WTC11 (cell line): ENCODE results near the gene FAM163A.

Source experiments
- CREM ChIP-seq: sonication (generic); formaldehyde crosslinking; IDR thresholded peaks from 2 replicates; pipeline ENCODE4 v1.8.1; 2022; ENCODE audit warnings: mild to moderate bottlenecking, missing genetic modification reagents, moderate library complexity
- ELF4 ChIP-seq: sonication (generic); formaldehyde crosslinking; IDR thresholded peaks from 2 replicates; pipeline ENCODE4 v1.8.1; 2022; ENCODE audit warnings: low read depth, mild to moderate bottlenecking, moderate library complexity, missing genetic modification reagents
- NR1H2 ChIP-seq: sonication (generic); formaldehyde crosslinking; IDR thresholded peaks from 2 replicates; pipeline ENCODE4 v1.9.0; 2021; ENCODE audit warnings: mild to moderate bottlenecking, moderate library complexity, missing genetic modification reagents
- RELA ChIP-seq: sonication (generic); formaldehyde crosslinking; IDR thresholded peaks from 2 replicates; pipeline ENCODE4 v1.8.1; 2022; ENCODE audit warnings: missing genetic modification reagents, mild to moderate bottlenecking, borderline replicate concordance
- SP1 ChIP-seq: sonication (generic); formaldehyde crosslinking; conservative IDR thresholded peaks from 2 replicates; pipeline ENCODE4 v1.8.1; 2022; ENCODE audit warnings: missing genetic modification reagents
- ZBTB21 ChIP-seq: sonication (generic); formaldehyde crosslinking; IDR thresholded peaks from 2 replicates; pipeline ENCODE4 v1.8.1; 2023; ENCODE audit warnings: mild to moderate bottlenecking, missing genetic modification reagents, borderline replicate concordance
- ZNF232 ChIP-seq: sonication (generic); formaldehyde crosslinking; IDR thresholded peaks from 2 replicates; pipeline ENCODE4 v1.8.0; 2022; ENCODE audit warnings: mild to moderate bottlenecking, missing genetic modification reagents
- TF ChIP-seq, protein P1 (sequence below): sonication (generic); formaldehyde crosslinking; IDR thresholded peaks from 2 replicates; pipeline ENCODE4 v1.8.0; 2023; ENCODE audit warnings: missing genetic modification reagents, mild to moderate bottlenecking, borderline replicate concordance
- TF ChIP-seq, protein P2 (sequence below): fragments of 200-600 bp; IDR thresholded peaks from 2 replicates; pipeline ENCODE4 v1.8.0; 2022; ENCODE audit warnings: antibody characterized with exemption
- TF ChIP-seq, protein P3 (sequence below): sonication (generic); formaldehyde crosslinking; IDR thresholded peaks from 2 replicates; pipeline ENCODE4 v1.8.1; 2023; ENCODE audit warnings: mild to moderate bottlenecking, missing genetic modification reagents
- TF ChIP-seq, protein P4 (sequence below): sonication (generic); formaldehyde crosslinking; IDR thresholded peaks from 2 replicates; pipeline ENCODE4 v1.8.0; 2022; ENCODE audit warnings: mild to moderate bottlenecking, missing genetic modification reagents
- TF ChIP-seq, protein P5 (sequence below): sonication (generic); formaldehyde crosslinking; IDR thresholded peaks from 2 replicates; pipeline ENCODE4 v1.8.1; 2023; ENCODE audit warnings: mild to moderate bottlenecking, missing genetic modification reagents, moderate library complexity
- TF ChIP-seq, protein P6 (sequence below): sonication (generic); formaldehyde crosslinking; conservative IDR thresholded peaks from 2 replicates; pipeline ENCODE4 v1.8.1; 2022; ENCODE audit warnings: mild to moderate bottlenecking, missing genetic modification reagents

DNA sequence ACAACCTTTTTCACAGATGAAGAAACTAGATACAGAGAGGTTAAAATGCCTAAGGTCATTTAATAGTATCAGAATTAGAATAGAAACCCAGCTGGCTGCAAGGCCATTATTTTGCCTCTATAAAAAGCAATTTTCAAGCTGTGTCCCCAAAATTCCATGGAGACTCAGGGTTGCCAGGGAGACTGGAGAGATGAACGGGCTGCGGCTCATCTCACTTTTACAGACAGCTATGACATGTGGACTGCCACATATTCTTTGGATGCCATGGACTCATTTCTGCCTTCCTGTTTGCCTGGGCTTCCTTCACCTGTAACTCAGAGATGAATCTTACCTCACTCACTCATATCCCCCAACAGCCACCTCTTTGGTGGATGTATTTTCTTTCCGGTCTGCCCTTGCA is 117.6 kb downstream of the FAM163A start:
- TF ChIP-seq, protein P1, sequence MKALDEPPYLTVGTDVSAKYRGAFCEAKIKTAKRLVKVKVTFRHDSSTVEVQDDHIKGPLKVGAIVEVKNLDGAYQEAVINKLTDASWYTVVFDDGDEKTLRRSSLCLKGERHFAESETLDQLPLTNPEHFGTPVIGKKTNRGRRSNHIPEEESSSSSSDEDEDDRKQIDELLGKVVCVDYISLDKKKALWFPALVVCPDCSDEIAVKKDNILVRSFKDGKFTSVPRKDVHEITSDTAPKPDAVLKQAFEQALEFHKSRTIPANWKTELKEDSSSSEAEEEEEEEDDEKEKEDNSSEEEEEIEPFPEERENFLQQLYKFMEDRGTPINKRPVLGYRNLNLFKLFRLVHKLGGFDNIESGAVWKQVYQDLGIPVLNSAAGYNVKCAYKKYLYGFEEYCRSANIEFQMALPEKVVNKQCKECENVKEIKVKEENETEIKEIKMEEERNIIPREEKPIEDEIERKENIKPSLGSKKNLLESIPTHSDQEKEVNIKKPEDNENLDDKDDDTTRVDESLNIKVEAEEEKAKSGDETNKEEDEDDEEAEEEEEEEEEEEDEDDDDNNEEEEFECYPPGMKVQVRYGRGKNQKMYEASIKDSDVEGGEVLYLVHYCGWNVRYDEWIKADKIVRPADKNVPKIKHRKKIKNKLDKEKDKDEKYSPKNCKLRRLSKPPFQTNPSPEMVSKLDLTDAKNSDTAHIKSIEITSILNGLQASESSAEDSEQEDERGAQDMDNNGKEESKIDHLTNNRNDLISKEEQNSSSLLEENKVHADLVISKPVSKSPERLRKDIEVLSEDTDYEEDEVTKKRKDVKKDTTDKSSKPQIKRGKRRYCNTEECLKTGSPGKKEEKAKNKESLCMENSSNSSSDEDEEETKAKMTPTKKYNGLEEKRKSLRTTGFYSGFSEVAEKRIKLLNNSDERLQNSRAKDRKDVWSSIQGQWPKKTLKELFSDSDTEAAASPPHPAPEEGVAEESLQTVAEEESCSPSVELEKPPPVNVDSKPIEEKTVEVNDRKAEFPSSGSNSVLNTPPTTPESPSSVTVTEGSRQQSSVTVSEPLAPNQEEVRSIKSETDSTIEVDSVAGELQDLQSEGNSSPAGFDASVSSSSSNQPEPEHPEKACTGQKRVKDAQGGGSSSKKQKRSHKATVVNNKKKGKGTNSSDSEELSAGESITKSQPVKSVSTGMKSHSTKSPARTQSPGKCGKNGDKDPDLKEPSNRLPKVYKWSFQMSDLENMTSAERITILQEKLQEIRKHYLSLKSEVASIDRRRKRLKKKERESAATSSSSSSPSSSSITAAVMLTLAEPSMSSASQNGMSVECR (CRISPR knock-in tag) = no peak
- TF ChIP-seq RELA (CRISPR knock-in tag) (no peak), ZNF232 (no peak), ELF4 (no peak), CREM (CRISPR knock-in tag) (no peak), SP1 (CRISPR knock-in tag) (no peak), NR1H2 (CRISPR knock-in tag) (no peak), ZBTB21 (no peak)
- TF ChIP-seq, protein P2, sequence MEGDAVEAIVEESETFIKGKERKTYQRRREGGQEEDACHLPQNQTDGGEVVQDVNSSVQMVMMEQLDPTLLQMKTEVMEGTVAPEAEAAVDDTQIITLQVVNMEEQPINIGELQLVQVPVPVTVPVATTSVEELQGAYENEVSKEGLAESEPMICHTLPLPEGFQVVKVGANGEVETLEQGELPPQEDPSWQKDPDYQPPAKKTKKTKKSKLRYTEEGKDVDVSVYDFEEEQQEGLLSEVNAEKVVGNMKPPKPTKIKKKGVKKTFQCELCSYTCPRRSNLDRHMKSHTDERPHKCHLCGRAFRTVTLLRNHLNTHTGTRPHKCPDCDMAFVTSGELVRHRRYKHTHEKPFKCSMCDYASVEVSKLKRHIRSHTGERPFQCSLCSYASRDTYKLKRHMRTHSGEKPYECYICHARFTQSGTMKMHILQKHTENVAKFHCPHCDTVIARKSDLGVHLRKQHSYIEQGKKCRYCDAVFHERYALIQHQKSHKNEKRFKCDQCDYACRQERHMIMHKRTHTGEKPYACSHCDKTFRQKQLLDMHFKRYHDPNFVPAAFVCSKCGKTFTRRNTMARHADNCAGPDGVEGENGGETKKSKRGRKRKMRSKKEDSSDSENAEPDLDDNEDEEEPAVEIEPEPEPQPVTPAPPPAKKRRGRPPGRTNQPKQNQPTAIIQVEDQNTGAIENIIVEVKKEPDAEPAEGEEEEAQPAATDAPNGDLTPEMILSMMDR = no peak
- TF ChIP-seq, protein P3, sequence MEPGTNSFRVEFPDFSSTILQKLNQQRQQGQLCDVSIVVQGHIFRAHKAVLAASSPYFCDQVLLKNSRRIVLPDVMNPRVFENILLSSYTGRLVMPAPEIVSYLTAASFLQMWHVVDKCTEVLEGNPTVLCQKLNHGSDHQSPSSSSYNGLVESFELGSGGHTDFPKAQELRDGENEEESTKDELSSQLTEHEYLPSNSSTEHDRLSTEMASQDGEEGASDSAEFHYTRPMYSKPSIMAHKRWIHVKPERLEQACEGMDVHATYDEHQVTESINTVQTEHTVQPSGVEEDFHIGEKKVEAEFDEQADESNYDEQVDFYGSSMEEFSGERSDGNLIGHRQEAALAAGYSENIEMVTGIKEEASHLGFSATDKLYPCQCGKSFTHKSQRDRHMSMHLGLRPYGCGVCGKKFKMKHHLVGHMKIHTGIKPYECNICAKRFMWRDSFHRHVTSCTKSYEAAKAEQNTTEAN (CRISPR knock-in tag) = no peak
- TF ChIP-seq, protein P4, sequence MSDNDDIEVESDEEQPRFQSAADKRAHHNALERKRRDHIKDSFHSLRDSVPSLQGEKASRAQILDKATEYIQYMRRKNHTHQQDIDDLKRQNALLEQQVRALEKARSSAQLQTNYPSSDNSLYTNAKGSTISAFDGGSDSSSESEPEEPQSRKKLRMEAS (CRISPR knock-in tag) = no peak
- TF ChIP-seq, protein P5, sequence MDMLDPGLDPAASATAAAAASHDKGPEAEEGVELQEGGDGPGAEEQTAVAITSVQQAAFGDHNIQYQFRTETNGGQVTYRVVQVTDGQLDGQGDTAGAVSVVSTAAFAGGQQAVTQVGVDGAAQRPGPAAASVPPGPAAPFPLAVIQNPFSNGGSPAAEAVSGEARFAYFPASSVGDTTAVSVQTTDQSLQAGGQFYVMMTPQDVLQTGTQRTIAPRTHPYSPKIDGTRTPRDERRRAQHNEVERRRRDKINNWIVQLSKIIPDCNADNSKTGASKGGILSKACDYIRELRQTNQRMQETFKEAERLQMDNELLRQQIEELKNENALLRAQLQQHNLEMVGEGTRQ (CRISPR knock-in tag) = no peak
- TF ChIP-seq, protein P6, sequence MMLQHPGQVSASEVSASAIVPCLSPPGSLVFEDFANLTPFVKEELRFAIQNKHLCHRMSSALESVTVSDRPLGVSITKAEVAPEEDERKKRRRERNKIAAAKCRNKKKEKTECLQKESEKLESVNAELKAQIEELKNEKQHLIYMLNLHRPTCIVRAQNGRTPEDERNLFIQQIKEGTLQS (CRISPR knock-in tag) = no peak
